ENCODE results near the gene DDN. TPM values are rescaled to one million over a fixed set of nuclear protein-coding genes. Genes with fewer than 3 reads are reported as not detected.

DDN gene
- total and polyA plus RNA-seq, 9 of the 15 experiments (the other 6 are each of a cell fraction or from before 2014, with no cell fraction given), result 0.03 to 3.6 (median 1.6) TPM

DNA sequence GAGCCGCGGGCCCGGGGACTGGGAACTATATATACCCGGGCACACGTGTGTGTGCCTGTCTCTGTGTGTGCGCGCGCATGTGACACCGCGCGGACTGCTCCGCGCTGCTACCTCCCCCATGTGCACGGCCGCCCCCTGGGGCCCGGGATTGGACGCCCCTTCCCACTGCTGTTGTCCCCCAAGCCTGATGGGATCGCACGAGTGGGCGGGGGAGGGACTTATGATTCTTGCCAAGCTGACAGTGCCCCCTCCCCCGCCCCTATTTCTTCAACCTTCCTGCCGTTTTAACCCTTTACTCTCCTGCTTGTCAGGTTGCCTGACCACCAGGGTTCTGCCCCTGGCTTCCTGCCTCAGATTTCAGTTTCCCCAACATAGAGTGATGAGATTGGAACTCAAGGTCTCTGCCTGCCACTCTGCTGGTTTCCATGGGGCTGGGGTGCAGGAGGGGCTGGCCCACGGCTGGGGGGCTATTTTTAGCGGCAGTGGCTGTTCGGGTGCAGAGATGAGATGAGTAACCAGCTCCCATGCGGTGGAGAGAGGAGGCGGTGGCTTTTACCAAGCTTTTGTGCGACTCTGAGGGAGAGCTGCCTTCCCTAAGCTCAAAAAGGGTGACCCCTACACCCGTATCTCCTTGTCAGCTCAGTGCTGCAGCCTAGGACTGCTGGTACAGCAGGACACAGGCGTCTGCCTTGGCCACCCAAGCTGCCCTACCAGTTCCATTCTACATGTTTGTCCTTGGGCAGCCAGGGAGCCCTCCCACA is at the start of gene DDN (continued):
- TF ChIP-seq, protein P1, sequence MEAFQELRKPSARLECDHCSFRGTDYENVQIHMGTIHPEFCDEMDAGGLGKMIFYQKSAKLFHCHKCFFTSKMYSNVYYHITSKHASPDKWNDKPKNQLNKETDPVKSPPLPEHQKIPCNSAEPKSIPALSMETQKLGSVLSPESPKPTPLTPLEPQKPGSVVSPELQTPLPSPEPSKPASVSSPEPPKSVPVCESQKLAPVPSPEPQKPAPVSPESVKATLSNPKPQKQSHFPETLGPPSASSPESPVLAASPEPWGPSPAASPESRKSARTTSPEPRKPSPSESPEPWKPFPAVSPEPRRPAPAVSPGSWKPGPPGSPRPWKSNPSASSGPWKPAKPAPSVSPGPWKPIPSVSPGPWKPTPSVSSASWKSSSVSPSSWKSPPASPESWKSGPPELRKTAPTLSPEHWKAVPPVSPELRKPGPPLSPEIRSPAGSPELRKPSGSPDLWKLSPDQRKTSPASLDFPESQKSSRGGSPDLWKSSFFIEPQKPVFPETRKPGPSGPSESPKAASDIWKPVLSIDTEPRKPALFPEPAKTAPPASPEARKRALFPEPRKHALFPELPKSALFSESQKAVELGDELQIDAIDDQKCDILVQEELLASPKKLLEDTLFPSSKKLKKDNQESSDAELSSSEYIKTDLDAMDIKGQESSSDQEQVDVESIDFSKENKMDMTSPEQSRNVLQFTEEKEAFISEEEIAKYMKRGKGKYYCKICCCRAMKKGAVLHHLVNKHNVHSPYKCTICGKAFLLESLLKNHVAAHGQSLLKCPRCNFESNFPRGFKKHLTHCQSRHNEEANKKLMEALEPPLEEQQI (IDR thresholded peaks at IDR 0.05), result no peak
- TF ChIP-seq GATAD2A (IDR thresholded peaks at IDR 0.05), result peak; percentile 77; the same call in 1 of the 2 replicates
- TF ChIP-seq, protein P2, sequence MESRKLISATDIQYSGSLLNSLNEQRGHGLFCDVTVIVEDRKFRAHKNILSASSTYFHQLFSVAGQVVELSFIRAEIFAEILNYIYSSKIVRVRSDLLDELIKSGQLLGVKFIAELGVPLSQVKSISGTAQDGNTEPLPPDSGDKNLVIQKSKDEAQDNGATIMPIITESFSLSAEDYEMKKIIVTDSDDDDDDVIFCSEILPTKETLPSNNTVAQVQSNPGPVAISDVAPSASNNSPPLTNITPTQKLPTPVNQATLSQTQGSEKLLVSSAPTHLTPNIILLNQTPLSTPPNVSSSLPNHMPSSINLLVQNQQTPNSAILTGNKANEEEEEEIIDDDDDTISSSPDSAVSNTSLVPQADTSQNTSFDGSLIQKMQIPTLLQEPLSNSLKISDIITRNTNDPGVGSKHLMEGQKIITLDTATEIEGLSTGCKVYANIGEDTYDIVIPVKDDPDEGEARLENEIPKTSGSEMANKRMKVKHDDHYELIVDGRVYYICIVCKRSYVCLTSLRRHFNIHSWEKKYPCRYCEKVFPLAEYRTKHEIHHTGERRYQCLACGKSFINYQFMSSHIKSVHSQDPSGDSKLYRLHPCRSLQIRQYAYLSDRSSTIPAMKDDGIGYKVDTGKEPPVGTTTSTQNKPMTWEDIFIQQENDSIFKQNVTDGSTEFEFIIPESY (CRISPR knock-in tag; IDR thresholded peaks at IDR 0.05), result peak; percentile 84
- TF ChIP-seq MYC (IDR thresholded peaks at IDR 0.05; ENCODE audit: low read depth, low read length), result peak; percentile 28; the same call in 1 of the 2 replicates
- TF ChIP-seq MYC (CRISPR knock-in tag; IDR thresholded peaks at IDR 0.05; ENCODE audit: borderline replicate concordance, low read depth), result no peak
- TF ChIP-seq, protein P3, sequence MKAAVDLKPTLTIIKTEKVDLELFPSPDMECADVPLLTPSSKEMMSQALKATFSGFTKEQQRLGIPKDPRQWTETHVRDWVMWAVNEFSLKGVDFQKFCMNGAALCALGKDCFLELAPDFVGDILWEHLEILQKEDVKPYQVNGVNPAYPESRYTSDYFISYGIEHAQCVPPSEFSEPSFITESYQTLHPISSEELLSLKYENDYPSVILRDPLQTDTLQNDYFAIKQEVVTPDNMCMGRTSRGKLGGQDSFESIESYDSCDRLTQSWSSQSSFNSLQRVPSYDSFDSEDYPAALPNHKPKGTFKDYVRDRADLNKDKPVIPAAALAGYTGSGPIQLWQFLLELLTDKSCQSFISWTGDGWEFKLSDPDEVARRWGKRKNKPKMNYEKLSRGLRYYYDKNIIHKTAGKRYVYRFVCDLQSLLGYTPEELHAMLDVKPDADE (conservative IDR thresholded peaks at IDR 0.05; ENCODE audit: control insufficient read depth, low read depth, low read length), result peak; percentile 44; the same call in 1 of the 2 replicates
- TF ChIP-seq, protein P4, sequence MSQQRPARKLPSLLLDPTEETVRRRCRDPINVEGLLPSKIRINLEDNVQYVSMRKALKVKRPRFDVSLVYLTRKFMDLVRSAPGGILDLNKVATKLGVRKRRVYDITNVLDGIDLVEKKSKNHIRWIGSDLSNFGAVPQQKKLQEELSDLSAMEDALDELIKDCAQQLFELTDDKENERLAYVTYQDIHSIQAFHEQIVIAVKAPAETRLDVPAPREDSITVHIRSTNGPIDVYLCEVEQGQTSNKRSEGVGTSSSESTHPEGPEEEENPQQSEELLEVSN (IDR thresholded peaks at IDR 0.05; ENCODE audit: borderline replicate concordance in 1 of 2, extremely low read depth in 1 of 2, insufficient read depth in 1 of 2, insufficient read length in 1 of 2, low read depth in 1 of 2, low read length in 1 of 2, poor library complexity in 1 of 2, severe bottlenecking in 1 of 2), result peak in 1 of 2 experiments; percentile 79
- TF ChIP-seq, protein P5, sequence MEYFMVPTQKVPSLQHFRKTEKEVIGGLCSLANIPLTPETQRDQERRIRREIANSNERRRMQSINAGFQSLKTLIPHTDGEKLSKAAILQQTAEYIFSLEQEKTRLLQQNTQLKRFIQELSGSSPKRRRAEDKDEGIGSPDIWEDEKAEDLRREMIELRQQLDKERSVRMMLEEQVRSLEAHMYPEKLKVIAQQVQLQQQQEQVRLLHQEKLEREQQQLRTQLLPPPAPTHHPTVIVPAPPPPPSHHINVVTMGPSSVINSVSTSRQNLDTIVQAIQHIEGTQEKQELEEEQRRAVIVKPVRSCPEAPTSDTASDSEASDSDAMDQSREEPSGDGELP (CRISPR knock-in tag; IDR thresholded peaks at IDR 0.05; ENCODE audit: borderline replicate concordance), result peak; percentile 11; the same call in 1 of the 2 replicates
- TF ChIP-seq, protein P6, sequence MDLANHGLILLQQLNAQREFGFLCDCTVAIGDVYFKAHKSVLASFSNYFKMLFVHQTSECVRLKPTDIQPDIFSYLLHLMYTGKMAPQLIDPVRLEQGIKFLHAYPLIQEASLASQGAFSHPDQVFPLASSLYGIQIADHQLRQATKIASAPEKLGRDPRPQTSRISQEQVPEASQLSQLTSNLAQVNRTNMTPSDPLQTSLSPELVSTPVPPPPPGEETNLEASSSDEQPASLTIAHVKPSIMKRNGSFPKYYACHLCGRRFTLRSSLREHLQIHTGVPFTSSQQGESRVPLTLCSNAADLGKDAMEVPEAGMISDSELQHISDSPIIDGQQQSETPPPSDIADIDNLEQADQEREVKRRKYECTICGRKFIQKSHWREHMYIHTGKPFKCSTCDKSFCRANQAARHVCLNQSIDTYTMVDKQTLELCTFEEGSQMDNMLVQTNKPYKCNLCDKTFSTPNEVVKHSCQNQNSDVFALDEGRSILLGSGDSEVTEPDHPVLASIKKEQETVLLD (IDR thresholded peaks at IDR 0.05), result peak; percentile 60; the same call in 1 of the 2 replicates
- TF ChIP-seq, protein P7, sequence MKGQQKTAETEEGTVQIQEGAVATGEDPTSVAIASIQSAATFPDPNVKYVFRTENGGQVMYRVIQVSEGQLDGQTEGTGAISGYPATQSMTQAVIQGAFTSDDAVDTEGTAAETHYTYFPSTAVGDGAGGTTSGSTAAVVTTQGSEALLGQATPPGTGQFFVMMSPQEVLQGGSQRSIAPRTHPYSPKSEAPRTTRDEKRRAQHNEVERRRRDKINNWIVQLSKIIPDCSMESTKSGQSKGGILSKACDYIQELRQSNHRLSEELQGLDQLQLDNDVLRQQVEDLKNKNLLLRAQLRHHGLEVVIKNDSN (CRISPR knock-in tag; IDR thresholded peaks at IDR 0.05), result 0 out of 2 replicates have a peak, but pooled peaks have one; percentile 20
- peak; percentile 29 for TF ChIP-seq HMGN3 (IDR thresholded peaks at IDR 0.05; ENCODE audit: borderline replicate concordance, extremely low read depth, insufficient read length, low read depth, low read length)

Measured in K562 (cell line).